ENCODE results near the gene KLF7. TPM values are rescaled to one million over a fixed set of nuclear protein-coding genes. Genes with fewer than 3 reads are reported as not detected.
A peak's percentile ranks its signal among the peaks of the same experiment; 100 is the strongest.

Gene KLF7
- polyA plus RNA-seq, 1 donor from 2014 or later: 31.5 TPM

DNA sequence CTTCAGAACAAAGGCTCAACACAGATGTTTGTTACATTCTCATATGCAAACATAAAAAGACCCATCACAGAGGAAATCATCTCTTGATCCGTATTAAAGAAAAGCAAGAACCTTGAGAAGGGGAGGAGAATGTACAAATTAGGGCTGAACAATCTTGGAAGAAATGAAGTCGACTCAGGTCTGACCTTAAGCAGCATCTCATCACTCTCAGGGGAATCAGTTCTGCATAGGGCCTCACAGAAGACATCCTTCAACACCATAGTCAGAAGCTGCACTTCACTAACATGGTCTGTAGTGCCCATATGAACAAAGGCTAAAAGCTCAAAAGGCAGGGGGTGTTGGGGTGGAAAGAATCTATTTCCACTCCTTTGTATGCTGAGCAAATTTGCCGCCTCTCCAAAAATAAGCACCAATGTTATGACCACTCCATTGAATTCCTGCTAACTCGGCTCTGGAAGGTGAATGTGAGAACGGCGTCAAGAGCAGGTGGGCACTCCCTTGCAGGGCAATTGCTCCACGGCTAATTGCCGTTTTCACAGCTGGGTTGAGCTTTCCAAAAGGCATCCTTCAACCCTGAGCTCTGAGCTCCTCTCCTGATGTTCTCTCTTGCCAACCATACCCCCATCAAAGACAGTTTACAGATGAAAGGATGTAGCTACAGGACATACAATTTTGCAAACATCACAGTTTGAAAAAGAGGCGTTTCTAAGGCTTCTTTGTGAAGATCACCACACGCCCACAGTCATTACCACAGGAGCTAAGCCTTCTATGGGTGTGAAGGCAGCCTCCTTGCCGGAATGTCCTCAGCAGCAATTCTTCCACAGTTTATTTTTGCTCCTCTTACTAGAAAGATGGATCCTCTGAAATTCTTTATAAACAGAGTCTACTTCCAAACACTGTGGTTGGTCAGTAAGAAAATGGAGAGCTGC lies 10.0 kb downstream of the KLF7 start:
- H3K4me2 ChIP-seq (ENCODE audit: low read length): peak overlapping the region; percentile 7

DNA sequence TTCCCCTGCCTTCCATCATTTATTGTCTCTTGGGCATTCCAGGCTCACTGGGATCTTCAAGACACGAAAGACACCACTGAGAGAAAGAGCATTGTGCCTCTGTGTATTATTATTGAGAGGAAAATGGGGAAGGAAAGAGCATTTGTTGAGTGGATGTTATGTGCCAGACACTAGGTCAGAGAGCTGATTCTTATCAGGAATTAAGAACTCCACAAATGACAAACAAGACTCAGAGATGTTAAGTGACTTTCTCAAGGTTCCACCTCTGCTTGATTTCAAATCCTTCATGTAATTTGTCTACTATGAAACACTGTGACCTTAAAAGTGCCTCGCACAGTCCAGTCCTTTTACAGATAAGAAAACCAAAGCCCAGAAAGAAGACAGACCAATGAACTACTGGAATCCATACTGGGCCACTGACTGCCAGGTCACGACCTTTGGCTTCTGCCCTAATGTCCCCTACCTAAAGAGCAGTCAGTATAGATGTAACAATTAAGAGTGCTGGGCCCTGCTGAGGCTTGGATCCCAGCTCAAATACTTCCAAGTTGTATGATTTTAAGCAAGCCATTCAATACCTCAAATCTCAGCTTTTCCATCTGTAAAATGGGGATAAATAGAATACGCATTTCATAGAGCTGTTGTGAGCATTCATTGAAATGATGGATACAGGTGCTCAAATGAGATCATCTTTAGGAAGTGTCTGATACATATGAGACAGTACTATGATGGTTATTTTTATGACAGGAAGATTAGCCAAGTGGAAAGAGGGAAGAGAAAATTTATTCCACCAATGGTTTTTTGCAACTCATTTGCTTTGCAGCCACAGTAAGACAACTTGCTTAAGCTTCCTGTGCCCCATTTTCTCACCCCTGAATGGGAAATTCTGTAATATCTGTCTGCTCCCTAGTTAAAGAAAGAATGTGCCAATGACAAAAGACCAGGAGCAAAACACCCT lies 10.9 kb downstream of the KLF7 start:
- Histone ChIP-seq H3K4me3 (ENCODE audit: low read length) (peak overlapping the region; percentile 77), H3K9me3 (ENCODE audit: low read length) (no peaks in the 10 kb centered on the region), H4K20me1 (ENCODE audit: insufficient read depth) (peaks cover 83% of the 10 kb centered on the region), H3F3A (ENCODE audit: insufficient read depth, low read length, poor library complexity, severe bottlenecking) (no peaks in the 10 kb centered on the region), H3K27me3 (ENCODE audit: insufficient read depth, low read depth, low read length) (no peaks in the 10 kb centered on the region), H3K9ac (ENCODE audit: low read length) (no peak overlapping the region), H3K9me2 (ENCODE audit: insufficient read depth, low read length) (no peaks in the 10 kb centered on the region), H3K79me2 (replicated peaks; ENCODE audit: insufficient read depth, low read length) (peaks cover 100% of the 10 kb centered on the region), H2AFZ (ENCODE audit: low read depth, low read length) (no peak overlapping the region), H3K27ac (ENCODE audit: low read length) (peak overlapping the region; percentile 21), H3K36me3 (ENCODE audit: insufficient read depth, low read length) (no peaks in the 10 kb centered on the region), H3K4me2 (ENCODE audit: low read length) (no peak overlapping the region)
- TF ChIP-seq, protein P1, sequence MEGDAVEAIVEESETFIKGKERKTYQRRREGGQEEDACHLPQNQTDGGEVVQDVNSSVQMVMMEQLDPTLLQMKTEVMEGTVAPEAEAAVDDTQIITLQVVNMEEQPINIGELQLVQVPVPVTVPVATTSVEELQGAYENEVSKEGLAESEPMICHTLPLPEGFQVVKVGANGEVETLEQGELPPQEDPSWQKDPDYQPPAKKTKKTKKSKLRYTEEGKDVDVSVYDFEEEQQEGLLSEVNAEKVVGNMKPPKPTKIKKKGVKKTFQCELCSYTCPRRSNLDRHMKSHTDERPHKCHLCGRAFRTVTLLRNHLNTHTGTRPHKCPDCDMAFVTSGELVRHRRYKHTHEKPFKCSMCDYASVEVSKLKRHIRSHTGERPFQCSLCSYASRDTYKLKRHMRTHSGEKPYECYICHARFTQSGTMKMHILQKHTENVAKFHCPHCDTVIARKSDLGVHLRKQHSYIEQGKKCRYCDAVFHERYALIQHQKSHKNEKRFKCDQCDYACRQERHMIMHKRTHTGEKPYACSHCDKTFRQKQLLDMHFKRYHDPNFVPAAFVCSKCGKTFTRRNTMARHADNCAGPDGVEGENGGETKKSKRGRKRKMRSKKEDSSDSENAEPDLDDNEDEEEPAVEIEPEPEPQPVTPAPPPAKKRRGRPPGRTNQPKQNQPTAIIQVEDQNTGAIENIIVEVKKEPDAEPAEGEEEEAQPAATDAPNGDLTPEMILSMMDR (IDR thresholded peaks at IDR 0.05; ENCODE audit: poor library complexity, severe bottlenecking): no peak
- TF ChIP-seq SMC3 (conservative IDR thresholded peaks at IDR 0.05; ENCODE audit: poor library complexity): no peak
- no peak for TF ChIP-seq POLR2AphosphoS5 (IDR thresholded peaks at IDR 0.05)
- TF ChIP-seq MXI1 (conservative IDR thresholded peaks at IDR 0.05; ENCODE audit: poor library complexity, severe bottlenecking): no peak
- no peak for TF ChIP-seq RAD21 (conservative IDR thresholded peaks at IDR 0.05)
- TF ChIP-seq TAF1 (IDR thresholded peaks at IDR 0.05; ENCODE audit: low read depth): no peak

More for the DNA sequence above, 10.0 kb downstream of the KLF7 start:
- no peaks in the 10 kb centered on the region for H3K36me3 ChIP-seq (ENCODE audit: insufficient read depth, low read length)
- no peak overlapping the region for H2AFZ ChIP-seq (ENCODE audit: low read depth, low read length)
- no peaks in the 10 kb centered on the region for H3K9me3 ChIP-seq (ENCODE audit: low read length)
- no peak overlapping the region for H3K27ac ChIP-seq (ENCODE audit: low read length)
- H3K27me3 ChIP-seq (ENCODE audit: insufficient read depth, low read depth, low read length): no peaks in the 10 kb centered on the region
- H3F3A ChIP-seq (ENCODE audit: insufficient read depth, low read length, poor library complexity, severe bottlenecking): peaks cover 5% of the 10 kb centered on the region
- H3K9ac ChIP-seq (ENCODE audit: low read length): no peak overlapping the region
- TF ChIP-seq, protein P2, sequence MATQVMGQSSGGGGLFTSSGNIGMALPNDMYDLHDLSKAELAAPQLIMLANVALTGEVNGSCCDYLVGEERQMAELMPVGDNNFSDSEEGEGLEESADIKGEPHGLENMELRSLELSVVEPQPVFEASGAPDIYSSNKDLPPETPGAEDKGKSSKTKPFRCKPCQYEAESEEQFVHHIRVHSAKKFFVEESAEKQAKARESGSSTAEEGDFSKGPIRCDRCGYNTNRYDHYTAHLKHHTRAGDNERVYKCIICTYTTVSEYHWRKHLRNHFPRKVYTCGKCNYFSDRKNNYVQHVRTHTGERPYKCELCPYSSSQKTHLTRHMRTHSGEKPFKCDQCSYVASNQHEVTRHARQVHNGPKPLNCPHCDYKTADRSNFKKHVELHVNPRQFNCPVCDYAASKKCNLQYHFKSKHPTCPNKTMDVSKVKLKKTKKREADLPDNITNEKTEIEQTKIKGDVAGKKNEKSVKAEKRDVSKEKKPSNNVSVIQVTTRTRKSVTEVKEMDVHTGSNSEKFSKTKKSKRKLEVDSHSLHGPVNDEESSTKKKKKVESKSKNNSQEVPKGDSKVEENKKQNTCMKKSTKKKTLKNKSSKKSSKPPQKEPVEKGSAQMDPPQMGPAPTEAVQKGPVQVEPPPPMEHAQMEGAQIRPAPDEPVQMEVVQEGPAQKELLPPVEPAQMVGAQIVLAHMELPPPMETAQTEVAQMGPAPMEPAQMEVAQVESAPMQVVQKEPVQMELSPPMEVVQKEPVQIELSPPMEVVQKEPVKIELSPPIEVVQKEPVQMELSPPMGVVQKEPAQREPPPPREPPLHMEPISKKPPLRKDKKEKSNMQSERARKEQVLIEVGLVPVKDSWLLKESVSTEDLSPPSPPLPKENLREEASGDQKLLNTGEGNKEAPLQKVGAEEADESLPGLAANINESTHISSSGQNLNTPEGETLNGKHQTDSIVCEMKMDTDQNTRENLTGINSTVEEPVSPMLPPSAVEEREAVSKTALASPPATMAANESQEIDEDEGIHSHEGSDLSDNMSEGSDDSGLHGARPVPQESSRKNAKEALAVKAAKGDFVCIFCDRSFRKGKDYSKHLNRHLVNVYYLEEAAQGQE (IDR thresholded peaks at IDR 0.05; ENCODE audit: borderline replicate concordance): no peak
- TF ChIP-seq, protein P1 (IDR thresholded peaks at IDR 0.05; ENCODE audit: poor library complexity, severe bottlenecking): no peak
- TF ChIP-seq POLR2AphosphoS5 (IDR thresholded peaks at IDR 0.05) (no peak), TAF1 (IDR thresholded peaks at IDR 0.05; ENCODE audit: low read depth) (no peak), SMC3 (conservative IDR thresholded peaks at IDR 0.05; ENCODE audit: poor library complexity) (no peak), EZH2 (IDR thresholded peaks at IDR 0.05; ENCODE audit: borderline replicate concordance, insufficient read depth, low read length, poor library complexity, severe bottlenecking) (no peak), MXI1 (conservative IDR thresholded peaks at IDR 0.05; ENCODE audit: poor library complexity, severe bottlenecking) (no peak), EP300 (conservative IDR thresholded peaks at IDR 0.05; ENCODE audit: poor library complexity, severe bottlenecking) (no peak), RAD21 (conservative IDR thresholded peaks at IDR 0.05) (no peak)
- peak overlapping the region; percentile 77 for H3K4me3 ChIP-seq (ENCODE audit: low read length)
- H4K20me1 ChIP-seq (ENCODE audit: insufficient read depth): peaks cover 82% of the 10 kb centered on the region
- no peaks in the 10 kb centered on the region for H3K9me2 ChIP-seq (ENCODE audit: insufficient read depth, low read length)
- peaks cover 100% of the 10 kb centered on the region for H3K79me2 ChIP-seq (replicated peaks; ENCODE audit: insufficient read depth, low read length)
